ENCODE data around the gene PRKCQ.
A peak's percentile ranks its signal among the peaks of the same experiment; 100 is the strongest.

The PRKCQ gene

DNA sequence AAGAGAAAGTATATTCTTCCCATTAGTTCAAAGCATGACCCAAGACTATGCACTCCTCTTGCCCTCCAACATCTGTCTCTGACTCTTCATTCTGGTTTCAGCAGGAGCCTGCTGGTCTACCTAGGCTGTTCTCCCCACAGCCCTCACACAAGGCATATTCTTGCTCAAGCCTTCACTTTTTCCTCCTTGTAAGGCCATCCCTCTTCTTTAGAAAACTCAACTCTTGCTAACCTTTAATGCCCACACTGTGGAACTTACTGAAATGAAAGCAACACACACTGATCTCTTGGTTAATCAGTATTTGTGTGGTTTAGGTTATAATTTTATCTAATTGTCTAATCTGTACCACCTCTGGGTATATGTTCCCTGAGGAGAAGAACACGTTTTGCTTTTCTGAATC, 75.8 kb downstream of the PRKCQ start:
- H2AFZ ChIP-seq (ENCODE audit: low read depth, low read length) = no peak overlapping the region
- H4K20me1 ChIP-seq (ENCODE audit: insufficient read depth, low read length) = no peaks in the 10 kb centered on the region
- TF ChIP-seq, protein P1, sequence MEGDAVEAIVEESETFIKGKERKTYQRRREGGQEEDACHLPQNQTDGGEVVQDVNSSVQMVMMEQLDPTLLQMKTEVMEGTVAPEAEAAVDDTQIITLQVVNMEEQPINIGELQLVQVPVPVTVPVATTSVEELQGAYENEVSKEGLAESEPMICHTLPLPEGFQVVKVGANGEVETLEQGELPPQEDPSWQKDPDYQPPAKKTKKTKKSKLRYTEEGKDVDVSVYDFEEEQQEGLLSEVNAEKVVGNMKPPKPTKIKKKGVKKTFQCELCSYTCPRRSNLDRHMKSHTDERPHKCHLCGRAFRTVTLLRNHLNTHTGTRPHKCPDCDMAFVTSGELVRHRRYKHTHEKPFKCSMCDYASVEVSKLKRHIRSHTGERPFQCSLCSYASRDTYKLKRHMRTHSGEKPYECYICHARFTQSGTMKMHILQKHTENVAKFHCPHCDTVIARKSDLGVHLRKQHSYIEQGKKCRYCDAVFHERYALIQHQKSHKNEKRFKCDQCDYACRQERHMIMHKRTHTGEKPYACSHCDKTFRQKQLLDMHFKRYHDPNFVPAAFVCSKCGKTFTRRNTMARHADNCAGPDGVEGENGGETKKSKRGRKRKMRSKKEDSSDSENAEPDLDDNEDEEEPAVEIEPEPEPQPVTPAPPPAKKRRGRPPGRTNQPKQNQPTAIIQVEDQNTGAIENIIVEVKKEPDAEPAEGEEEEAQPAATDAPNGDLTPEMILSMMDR (IDR thresholded peaks at IDR 0.05; ENCODE audit: borderline replicate concordance, extremely low read depth, low read length, poor library complexity, severe bottlenecking) = no peak
- no peak for TF ChIP-seq EZH2 (IDR thresholded peaks at IDR 0.05; ENCODE audit: borderline replicate concordance, low read depth, low read length, severe bottlenecking)
- H3K79me2 ChIP-seq (ENCODE audit: insufficient read depth, low read length) = no peaks in the 10 kb centered on the region
- ATAC-seq (ENCODE audit: insufficient read depth, low read depth) = peak; percentile 67
- H3K9me3 ChIP-seq (ENCODE audit: insufficient read depth, low read length, severe bottlenecking) = no peaks in the 10 kb centered on the region
- no peak overlapping the region for H3K4me3 ChIP-seq (ENCODE audit: low read depth in 1 of 2, low read length in 2 of 2)
- H3K27me3 ChIP-seq (ENCODE audit: insufficient read depth, low read length, poor library complexity) = no peaks in the 10 kb centered on the region
- no peak overlapping the region for H3K27ac ChIP-seq (ENCODE audit: low read length)
- H3K4me1 ChIP-seq (ENCODE audit: insufficient read depth, low read length) = peaks cover 7% of the 10 kb centered on the region
- H3K4me2 ChIP-seq (ENCODE audit: insufficient read depth, low read length) = no peak overlapping the region
- peaks cover 47% of the 10 kb centered on the region for H3K36me3 ChIP-seq (ENCODE audit: insufficient read depth, low read length)
- H3K9ac ChIP-seq (ENCODE audit: low read depth, low read length) = no peak overlapping the region
- no peak for DNase-seq

- TF ChIP-seq EZH2 (IDR thresholded peaks at IDR 0.05; ENCODE audit: borderline replicate concordance, low read depth, low read length, severe bottlenecking) = no peak
- TF ChIP-seq, protein P1 (IDR thresholded peaks at IDR 0.05; ENCODE audit: borderline replicate concordance, extremely low read depth, low read length, poor library complexity, severe bottlenecking) = no peak
- peaks cover 42% of the 10 kb centered on the region for H3K36me3 ChIP-seq (ENCODE audit: insufficient read depth, low read length)
- H3K27ac ChIP-seq (ENCODE audit: low read length) = no peak overlapping the region
- H3K9ac ChIP-seq (ENCODE audit: low read depth, low read length) = no peak overlapping the region
- H2AFZ ChIP-seq (ENCODE audit: low read depth, low read length) = no peak overlapping the region
- H3K79me2 ChIP-seq (ENCODE audit: insufficient read depth, low read length) = no peaks in the 10 kb centered on the region
- no peak for DNase-seq
- H3K9me3 ChIP-seq (ENCODE audit: insufficient read depth, low read length, severe bottlenecking) = no peaks in the 10 kb centered on the region
- H4K20me1 ChIP-seq (ENCODE audit: insufficient read depth, low read length) = no peaks in the 10 kb centered on the region
- no peak overlapping the region for H3K4me2 ChIP-seq (ENCODE audit: insufficient read depth, low read length)
- no peak overlapping the region for H3K4me3 ChIP-seq (ENCODE audit: low read depth in 1 of 2, low read length in 2 of 2)
- H3K27me3 ChIP-seq (ENCODE audit: insufficient read depth, low read length, poor library complexity) = no peaks in the 10 kb centered on the region
- ATAC-seq (ENCODE audit: insufficient read depth, low read depth) = no peak
- peaks cover 19% of the 10 kb centered on the region for H3K4me1 ChIP-seq (ENCODE audit: insufficient read depth, low read length)
These were observed 76.9 kb downstream of the PRKCQ start for GRCh38 chr10:6503171-6503570.

DNA sequence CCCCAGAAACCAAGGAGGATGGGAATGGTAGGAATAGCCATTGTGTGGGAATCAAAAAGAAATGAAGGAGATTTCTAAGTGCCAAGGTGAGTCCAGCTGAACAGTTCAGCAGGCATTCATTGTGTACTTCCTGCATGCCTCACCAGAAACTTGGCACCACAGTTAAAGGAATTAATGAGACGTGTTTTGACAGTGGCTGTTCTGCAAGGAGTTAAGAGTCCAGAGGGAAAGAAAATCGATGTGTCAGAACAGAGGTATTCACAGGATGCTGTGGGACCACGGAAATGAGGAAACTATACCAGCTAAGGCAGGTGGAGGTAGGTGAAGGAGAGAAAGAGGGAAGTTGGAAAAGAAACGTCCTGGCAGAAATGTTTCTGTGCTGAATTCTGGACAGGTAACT, 78.1 kb downstream of the PRKCQ start:
- Histone ChIP-seq H3K9ac (ENCODE audit: low read depth, low read length) (no peak overlapping the region), H3K36me3 (ENCODE audit: insufficient read depth, low read length) (peaks cover 42% of the 10 kb centered on the region), H4K20me1 (ENCODE audit: insufficient read depth, low read length) (no peaks in the 10 kb centered on the region), H3K79me2 (ENCODE audit: insufficient read depth, low read length) (no peaks in the 10 kb centered on the region), H3K4me3 (ENCODE audit: low read depth in 1 of 2, low read length in 2 of 2) (no peak overlapping the region), H3K9me3 (ENCODE audit: insufficient read depth, low read length, severe bottlenecking) (no peaks in the 10 kb centered on the region), H3K27ac (ENCODE audit: low read length) (0 out of 2 replicates have a peak overlapping the region, but pooled peaks have one; percentile 5), H2AFZ (ENCODE audit: low read depth, low read length) (no peak overlapping the region), H3K4me2 (ENCODE audit: insufficient read depth, low read length) (no peak overlapping the region), H3K4me1 (ENCODE audit: insufficient read depth, low read length) (peaks cover 22% of the 10 kb centered on the region), H3K27me3 (ENCODE audit: insufficient read depth, low read length, poor library complexity) (no peaks in the 10 kb centered on the region)
- ATAC-seq (ENCODE audit: insufficient read depth, low read depth) (no peak), DNase-seq (no peak)
- TF ChIP-seq, protein P1 (IDR thresholded peaks at IDR 0.05; ENCODE audit: borderline replicate concordance, extremely low read depth, low read length, poor library complexity, severe bottlenecking) = no peak
- no peak for TF ChIP-seq EZH2 (IDR thresholded peaks at IDR 0.05; ENCODE audit: borderline replicate concordance, low read depth, low read length, severe bottlenecking)

GRCh38 chr10:6499974-6500373, 80.1 kb downstream of the PRKCQ start:
- Histone ChIP-seq H3K9me3 (ENCODE audit: insufficient read depth, low read length, severe bottlenecking) (no peaks in the 10 kb centered on the region), H3K36me3 (ENCODE audit: insufficient read depth, low read length) (peaks cover 52% of the 10 kb centered on the region)

More at GRCh38 chr10:6499974-6500373, 80.1 kb downstream of the PRKCQ start:
- no peak overlapping the region for H2AFZ ChIP-seq (ENCODE audit: low read depth, low read length)
- H3K27ac ChIP-seq (ENCODE audit: low read length) = peak overlapping the region; percentile 8; the same call in 1 of the 2 replicates
- TF ChIP-seq, protein P1 (IDR thresholded peaks at IDR 0.05; ENCODE audit: borderline replicate concordance, extremely low read depth, low read length, poor library complexity, severe bottlenecking) = no peak
- no peak for TF ChIP-seq EZH2 (IDR thresholded peaks at IDR 0.05; ENCODE audit: borderline replicate concordance, low read depth, low read length, severe bottlenecking)
- no peak overlapping the region for H3K4me3 ChIP-seq (ENCODE audit: low read depth in 1 of 2, low read length in 2 of 2)
- ATAC-seq (ENCODE audit: insufficient read depth, low read depth) (no peak), DNase-seq (no peak)
- H3K4me1 ChIP-seq (ENCODE audit: insufficient read depth, low read length) = peaks cover 32% of the 10 kb centered on the region
- H3K27me3 ChIP-seq (ENCODE audit: insufficient read depth, low read length, poor library complexity) = no peaks in the 10 kb centered on the region
- no peaks in the 10 kb centered on the region for H3K79me2 ChIP-seq (ENCODE audit: insufficient read depth, low read length)
- no peak overlapping the region for H3K9ac ChIP-seq (ENCODE audit: low read depth, low read length)
- H3K4me2 ChIP-seq (ENCODE audit: insufficient read depth, low read length) = no peak overlapping the region
- no peaks in the 10 kb centered on the region for H4K20me1 ChIP-seq (ENCODE audit: insufficient read depth, low read length)
